HG03558 (cell line): Measurements from ENCODE around the gene ABHD16B.
A peak's percentile ranks its signal among the peaks of the same experiment; 100 is the strongest.

ENCODE experiments used
- ATAC-seq: cut with Tn5 transposase; IDR thresholded peaks from one replicate; pipeline ENCODE4 v1.9.1; 2021; ENCODE audit warnings: moderate number of reproducible peaks; ENCODE audit not compliant: unreplicated experiment; ENCODE audit errors: extremely low read depth

ABHD16B gene

GRCh38 chr20:63892402-63892801 lies 31.1 kb downstream of the ABHD16B start:
- no peak for ATAC-seq

- no peak for ATAC-seq
Measured at GRCh38 chr20:63893999-63894357, 32.7 kb downstream of the ABHD16B start.

- ATAC-seq, result peak; percentile 64
Measured at GRCh38 chr20:63894358-63895201, 33.3 kb downstream of the ABHD16B start, which contains the start of gene DNAJC5. TSS of gene DNAJC5 (plus strand) at chr20:63895126. CDS start at chr20:63928346, 33,220 bp downstream.

- no peak for ATAC-seq
Measured at GRCh38 chr20:63895202-63895951, 34.1 kb downstream of the ABHD16B start.

- ATAC-seq, result no peak
Measured at GRCh38 chr20:63895952-63896263, 34.6 kb downstream of the ABHD16B start.

GRCh38 chr20:63896264-63897105 lies 35.2 kb downstream of the ABHD16B start:
- no peak for ATAC-seq

- ATAC-seq, result no peak
Measured at GRCh38 chr20:63897978-63898561, 36.8 kb downstream of the ABHD16B start.

- ATAC-seq, result no peak
Measured at GRCh38 chr20:63898882-63899558, 37.7 kb downstream of the ABHD16B start.

GRCh38 chr20:63900413-63900812 lies 39.1 kb downstream of the ABHD16B start:
- ATAC-seq, result no peak

- no peak for ATAC-seq
Measured at GRCh38 chr20:63903796-63904561, 42.7 kb downstream of the ABHD16B start.

GRCh38 chr20:63908008-63908682 lies 46.8 kb downstream of the ABHD16B start:
- ATAC-seq, result no peak

GRCh38 chr20:63911176-63911575 lies 49.9 kb downstream of the ABHD16B start:
- no peak for ATAC-seq
